Hepatocyte (in vitro differentiated cells): Measurements from ENCODE around the gene OPRL1.

ENCODE experiments used
- EZH2 ChIP-seq: fragments of 200-600 bp; sonication (generic); IDR thresholded peaks from 2 replicates; pipeline ENCODE4 v1.6.1; 2016; ENCODE audit warnings: antibody characterized with exemption, mild to moderate bottlenecking, borderline replicate concordance
- EZH2phosphoT487 ChIP-seq: fragments of 200-600 bp; sonication (generic); IDR thresholded peaks from one replicate; pipeline ENCODE4 v1.6.1; 2018; ENCODE audit warnings: antibody characterized with exemption, mild to moderate bottlenecking, low read depth, moderate library complexity; ENCODE audit not compliant: unreplicated experiment, severe bottlenecking
- TF ChIP-seq, protein P1 (sequence below): fragments of 200-600 bp; sonication (generic); IDR thresholded peaks from 2 replicates; pipeline ENCODE4 v1.5.1; 2016; ENCODE audit warnings: antibody characterized with exemption, mild to moderate bottlenecking; ENCODE audit not compliant: poor library complexity

DNA sequence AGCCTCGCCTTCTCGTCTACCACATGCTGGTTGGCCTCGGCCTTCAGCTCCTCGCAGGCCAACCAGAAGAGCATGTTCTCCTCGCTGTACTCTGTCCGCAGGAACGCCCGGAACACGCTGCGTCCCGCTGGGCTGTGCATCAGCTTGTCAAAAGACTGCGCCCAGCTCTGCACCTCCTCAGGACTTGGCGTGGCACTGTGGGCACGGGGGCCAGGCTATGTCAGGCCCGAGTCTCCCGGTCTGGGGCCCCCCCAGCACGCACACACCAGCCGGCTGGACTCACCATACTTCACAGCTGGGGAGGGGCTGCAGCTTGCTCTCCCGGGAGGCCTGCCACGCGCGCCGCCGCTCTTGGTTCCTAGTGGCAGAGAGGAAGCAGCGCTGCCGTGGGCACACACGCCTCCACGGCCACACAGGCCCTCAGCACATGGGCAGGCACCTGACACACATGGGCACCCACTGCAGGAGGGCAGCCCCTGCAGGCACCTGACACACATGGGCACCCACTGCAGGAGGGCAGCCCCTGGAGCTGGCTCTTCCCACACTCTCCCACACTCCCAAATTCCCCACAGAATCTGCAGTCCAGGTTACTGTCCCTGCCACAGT lies 5.6 kb upstream of the OPRL1 start:
- TF ChIP-seq, protein P1, sequence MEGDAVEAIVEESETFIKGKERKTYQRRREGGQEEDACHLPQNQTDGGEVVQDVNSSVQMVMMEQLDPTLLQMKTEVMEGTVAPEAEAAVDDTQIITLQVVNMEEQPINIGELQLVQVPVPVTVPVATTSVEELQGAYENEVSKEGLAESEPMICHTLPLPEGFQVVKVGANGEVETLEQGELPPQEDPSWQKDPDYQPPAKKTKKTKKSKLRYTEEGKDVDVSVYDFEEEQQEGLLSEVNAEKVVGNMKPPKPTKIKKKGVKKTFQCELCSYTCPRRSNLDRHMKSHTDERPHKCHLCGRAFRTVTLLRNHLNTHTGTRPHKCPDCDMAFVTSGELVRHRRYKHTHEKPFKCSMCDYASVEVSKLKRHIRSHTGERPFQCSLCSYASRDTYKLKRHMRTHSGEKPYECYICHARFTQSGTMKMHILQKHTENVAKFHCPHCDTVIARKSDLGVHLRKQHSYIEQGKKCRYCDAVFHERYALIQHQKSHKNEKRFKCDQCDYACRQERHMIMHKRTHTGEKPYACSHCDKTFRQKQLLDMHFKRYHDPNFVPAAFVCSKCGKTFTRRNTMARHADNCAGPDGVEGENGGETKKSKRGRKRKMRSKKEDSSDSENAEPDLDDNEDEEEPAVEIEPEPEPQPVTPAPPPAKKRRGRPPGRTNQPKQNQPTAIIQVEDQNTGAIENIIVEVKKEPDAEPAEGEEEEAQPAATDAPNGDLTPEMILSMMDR = no peak
- TF ChIP-seq EZH2 (no peak), EZH2phosphoT487 (no peak)
